GM21390 (cell line): ENCODE measurements around the gene MSMB.
"Not testable (repeated sequence)": the region's sequence is repeated elsewhere in the genome, so short reads cannot be mapped to it uniquely, and the experiment has no call there.

ENCODE experiments used
- ATAC-seq: cut with Tn5 transposase; IDR thresholded peaks from one replicate; pipeline ENCODE4 v1.9.1; 2021; ENCODE audit not compliant: unreplicated experiment

MSMB gene, protein sequence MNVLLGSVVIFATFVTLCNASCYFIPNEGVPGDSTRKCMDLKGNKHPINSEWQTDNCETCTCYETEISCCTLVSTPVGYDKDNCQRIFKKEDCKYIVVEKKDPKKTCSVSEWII

GRCh38 chr10:46046261-46046660 lies at the start of gene MSMB:
Gene MSMB, minus strand, starts transcription at chr10:46046269. Its CDS starts 32 bp downstream, at chr10:46046237.
- ATAC-seq, result no peak

DNA sequence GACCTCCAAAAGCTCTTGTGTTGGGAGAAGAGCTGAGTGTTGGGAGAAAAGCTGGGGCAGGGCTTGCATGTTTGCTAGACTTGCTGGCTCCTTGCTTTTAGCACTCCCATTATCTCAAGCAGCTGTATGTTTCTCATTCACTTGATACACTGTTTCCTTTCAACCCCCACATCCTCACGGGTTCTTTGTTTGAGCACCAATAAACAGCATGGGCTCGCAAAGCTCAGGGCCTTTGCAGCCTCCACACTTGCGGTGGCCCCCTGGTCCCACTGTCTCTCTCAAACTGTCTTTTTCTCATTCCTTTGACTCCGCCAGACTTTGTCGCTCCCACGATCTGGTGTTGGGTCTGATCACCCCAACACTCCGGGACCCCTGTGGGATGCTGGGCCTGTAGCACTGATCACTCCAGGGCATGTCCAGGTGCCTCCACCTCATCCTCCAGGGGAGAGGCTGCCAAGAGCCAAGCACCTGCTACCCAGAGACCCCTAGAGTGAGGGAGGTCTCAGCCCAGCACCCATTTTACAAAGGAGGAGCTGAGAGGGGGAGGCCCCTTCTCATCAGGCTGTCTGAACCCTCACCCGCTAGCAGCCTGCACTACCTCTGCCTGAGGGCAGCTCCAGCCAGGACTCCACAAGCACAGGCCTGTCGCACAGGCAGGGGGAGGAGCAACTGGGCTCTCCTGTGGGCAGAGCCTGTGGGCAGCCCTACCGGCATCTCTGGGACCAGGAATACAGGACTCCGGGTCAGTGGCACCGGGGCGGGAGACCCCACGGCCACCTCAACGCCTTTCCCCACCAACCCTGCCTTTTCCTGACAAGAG lies 49.1 kb upstream of the MSMB start:
- ATAC-seq, result no peak

DNA sequence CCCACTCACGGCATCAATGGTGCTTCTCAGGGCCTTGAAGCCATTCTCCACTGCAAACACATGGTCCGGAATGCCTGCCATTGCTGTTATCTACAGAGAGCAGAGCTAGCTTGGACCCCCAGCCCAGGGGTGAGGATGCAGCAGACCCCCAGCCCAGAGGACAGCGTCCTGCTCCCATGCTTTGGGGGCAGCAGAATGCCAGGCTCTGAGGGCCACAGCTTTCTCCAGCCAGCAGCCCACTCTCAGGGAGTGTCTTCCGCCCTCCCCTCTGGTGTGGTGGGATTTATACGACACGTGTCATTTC lies 48.1 kb upstream of the MSMB start:
- no peak for ATAC-seq

DNA sequence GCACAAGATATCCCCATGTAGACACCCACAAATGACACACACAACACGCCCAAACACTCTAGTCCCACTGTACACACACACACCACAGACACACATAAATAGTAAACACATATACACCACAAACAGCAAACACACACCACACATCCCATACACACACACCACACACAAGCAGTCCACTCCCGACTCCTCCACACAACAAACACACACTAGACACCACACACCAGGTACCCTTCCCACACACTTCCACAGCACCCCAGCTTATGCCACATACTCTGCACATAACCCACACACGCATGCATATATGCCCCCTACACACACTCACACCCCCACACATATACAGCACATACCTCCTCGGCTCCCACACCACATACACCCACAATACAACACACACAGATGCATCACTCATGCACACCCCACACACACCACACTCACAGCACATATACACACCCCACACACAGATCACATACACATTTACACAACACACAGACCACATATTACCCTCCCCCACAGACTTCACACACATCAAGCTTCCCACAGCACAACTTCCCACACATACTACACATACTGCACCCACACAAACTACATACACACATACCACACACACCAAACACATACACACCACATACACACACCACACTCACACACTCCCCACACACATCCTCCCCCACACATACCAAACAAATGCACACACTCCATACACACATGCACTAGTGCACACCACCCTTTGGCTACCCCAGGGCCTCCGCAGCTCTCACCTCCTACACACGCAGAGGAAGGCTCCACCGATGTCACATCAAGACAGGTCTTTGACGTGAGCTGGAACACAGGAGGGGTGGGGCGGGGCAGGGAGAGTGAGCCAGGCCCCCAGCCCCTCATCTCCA lies 47.5 kb upstream of the MSMB start:
- ATAC-seq, result not testable (repeated sequence)

DNA sequence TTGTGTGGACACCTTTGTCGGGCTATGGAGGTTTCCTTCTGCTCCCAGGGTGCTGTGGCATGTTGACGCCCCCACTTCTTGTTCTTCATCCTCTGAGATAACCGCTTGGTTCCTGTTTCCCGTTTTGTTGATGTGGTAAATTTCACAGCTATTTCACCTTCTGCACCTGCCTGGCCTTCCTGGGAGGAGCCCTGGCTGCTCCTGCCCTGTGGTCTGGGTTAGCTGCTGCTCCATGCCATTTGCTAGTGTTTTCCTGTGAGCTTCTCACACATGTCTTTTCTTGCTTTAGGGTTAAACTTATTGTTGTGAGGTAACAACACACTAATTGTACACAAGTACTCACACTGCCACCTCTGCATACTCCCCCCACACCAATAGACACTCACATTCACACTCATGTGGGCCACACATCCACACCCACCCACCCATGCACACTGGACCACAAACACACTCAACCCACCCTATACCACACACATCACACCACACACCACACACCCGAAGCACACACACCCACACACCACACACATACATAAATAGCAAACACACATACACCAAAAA lies 46.5 kb upstream of the MSMB start:
- ATAC-seq, result no peak

- ATAC-seq, result no peak
These were observed 45.9 kb upstream of the MSMB start for GRCh38 chr10:46091828-46092523.

DNA sequence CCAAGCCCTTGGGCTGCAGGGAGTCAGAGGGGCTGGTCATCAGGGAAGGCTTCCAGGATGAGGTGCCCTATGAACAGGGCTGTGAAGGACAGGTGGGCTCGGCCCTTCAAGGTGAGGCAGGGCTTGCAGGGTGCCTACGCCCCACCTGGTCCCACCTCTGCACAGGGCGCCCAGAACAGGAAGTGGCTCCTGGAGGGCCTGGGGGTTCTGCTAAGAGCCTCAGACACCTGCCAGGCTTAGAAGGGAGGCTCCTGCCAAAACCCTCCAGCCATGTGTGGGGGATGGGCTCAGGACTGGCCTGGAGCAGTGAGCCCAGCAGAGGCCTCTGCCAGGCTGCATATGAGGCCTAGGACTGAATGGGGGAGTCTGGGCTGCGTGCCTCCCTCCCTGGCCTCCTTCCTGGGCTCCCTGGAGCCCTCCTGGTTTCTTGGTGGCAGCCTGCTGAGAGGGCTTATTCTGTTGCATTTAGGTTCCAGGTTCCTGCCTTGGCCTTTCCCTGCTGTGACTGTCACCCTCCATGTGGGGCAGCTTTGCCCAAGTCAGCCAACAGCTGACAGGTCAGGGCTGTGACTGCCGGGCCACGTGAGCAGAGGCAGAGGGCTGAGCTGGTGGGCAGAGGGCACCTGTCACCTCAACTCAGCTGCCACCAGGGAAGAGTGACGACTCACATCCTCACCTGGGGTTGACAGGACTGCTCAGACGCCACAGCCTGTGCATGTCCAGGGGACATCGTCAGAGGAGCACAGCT lies 45.2 kb upstream of the MSMB start:
- ATAC-seq, result no peak

- no peak for ATAC-seq
These were observed 44.3 kb upstream of the MSMB start for GRCh38 chr10:46090258-46090812.

GRCh38 chr10:46087381-46087780 lies 41.3 kb upstream of the MSMB start:
- not testable (repeated sequence) for ATAC-seq

DNA sequence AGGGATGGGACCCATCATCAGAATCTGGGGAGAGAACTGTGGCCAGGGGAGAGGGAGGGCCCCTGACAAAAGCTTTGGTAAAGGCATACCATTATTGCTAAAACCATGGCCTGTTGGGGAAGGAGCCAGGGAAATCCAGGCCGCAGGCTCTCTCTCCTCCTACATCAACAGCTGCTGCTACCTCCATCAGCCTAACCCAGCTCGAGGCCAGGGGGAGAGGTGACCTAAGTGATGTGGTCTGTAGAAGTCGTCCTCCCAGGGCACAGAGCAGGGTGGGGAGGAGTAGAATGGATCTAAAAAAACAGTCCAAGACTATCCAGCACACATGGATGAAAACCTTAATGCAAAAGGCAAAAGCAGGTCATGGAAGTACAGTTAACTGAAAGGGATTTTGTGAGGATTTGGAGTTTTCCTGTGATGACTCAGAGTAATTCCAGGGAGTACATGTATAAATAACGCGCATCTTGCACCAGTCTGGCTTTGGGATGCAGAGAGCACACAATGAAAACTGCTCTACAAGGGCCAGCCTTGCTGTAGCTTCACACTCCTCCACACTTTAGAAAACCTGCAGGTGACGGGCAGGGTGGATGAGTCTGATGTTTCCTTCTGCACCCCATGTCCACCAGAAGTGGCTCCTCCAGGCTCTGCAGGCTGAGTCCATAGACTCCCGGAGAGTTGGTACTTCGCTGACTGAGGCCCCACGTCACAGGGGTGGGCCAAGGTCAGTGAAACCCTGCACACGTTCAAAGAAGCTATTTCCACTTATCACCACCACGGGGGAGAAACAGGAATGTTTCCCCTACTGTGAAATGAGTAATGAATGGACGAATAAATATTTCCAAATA lies 38.5 kb upstream of the MSMB start:
- ATAC-seq, result no peak

GRCh38 chr10:46080886-46081285 lies 34.8 kb upstream of the MSMB start:
- no peak for ATAC-seq

DNA sequence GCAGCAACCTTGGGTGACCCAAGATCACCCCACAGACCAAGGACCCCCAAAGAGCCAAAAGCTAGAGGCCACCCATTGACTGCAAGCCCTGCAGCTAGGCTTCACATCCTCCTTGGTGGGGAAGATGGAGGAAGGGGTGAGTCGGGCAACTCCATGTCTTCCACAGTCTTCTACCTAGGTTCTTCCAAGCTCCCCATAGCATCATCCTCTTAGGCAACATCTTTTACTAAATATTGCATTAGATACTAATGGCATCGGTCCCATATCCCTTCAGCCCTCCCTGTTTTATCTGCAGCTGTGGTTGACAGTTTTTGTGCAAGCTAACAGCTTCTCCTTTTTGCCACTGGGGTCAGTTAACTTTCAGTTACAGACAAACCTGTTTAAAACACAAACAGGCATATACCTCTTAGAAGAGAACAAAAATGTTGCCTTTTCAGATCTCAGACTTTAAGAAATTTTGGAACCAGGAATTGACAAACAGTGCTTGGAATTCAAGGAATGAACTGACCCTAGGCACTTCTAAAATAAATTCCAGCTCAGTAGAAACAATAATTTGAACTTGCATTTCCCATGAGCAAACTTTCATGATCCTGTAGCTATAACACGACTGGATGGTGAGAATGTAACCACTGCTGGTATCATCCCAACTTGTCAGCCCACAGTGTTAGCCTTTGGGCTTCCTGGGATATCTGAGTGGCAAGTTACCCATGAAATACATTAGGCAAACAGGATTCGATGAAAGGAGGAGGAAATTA lies 33.9 kb upstream of the MSMB start:
- ATAC-seq, result no peak

GRCh38 chr10:46077731-46078413 lies 31.8 kb upstream of the MSMB start:
- no peak for ATAC-seq

DNA sequence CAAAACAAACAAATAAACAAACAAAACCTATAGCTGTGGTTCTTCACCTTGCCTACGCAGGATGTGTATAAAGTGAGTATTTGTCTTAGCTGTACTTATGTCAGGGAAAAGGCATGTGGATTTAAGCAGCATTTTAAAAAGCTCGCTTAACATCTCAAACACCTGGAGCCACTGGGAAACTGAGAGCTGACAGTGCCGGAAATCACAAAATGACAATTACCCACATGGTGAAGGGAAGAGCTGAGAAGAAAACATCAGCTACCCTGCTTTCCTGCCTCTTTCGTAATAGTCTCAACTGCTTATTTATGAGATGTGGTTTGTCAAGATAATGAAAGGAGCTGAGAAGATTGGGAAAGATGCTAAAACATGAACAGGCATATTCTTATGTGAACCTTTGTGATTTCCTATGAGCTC lies 31.1 kb upstream of the MSMB start:
- ATAC-seq, result no peak

GRCh38 chr10:46075869-46076268 lies 29.8 kb upstream of the MSMB start:
- ATAC-seq, result no peak

- ATAC-seq, result no peak
These were observed 28.3 kb upstream of the MSMB start for GRCh38 chr10:46074196-46074946.

GRCh38 chr10:46073564-46073963 lies 27.5 kb upstream of the MSMB start:
- ATAC-seq, result no peak
